Measurements from ENCODE around the gene LCN12.

- TF ChIP-seq POLR2AphosphoS5 (IDR thresholded peaks at IDR 0.05) (no peak), CTCF (IDR thresholded peaks at IDR 0.05) (no peak), EP300 (IDR thresholded peaks at IDR 0.05) (no peak), POLR2A (IDR thresholded peaks at IDR 0.05) (no peak)
These were observed 50.6 kb downstream of the LCN12 start for GRCh38 chr9:137002646-137003041.

Measured in gastroesophageal sphincter (tissue), 3 donors.